ENCODE results near the gene TBC1D9B. TPM values are rescaled to one million over a fixed set of nuclear protein-coding genes. Genes with fewer than 3 reads are reported as not detected.

The TBC1D9B gene
- total RNA-seq, 1 donor from 2014 or later: 131 TPM

Other genes with a start within 250 kb of the TBC1D9B start
- 3.0 TPM in 1 of 2 replicates, not detected in the other for gene CBY3, start 226.9 kb downstream of the TBC1D9B start, total RNA-seq
- 446 and 509 TPM in 2 replicates for gene CANX, start 208.9 kb downstream of the TBC1D9B start, total RNA-seq
- gene MAML1, start 175.1 kb downstream of the TBC1D9B start, total RNA-seq: 21.7 and 25.1 TPM in 2 replicates
- not detected in 2 replicates for gene LTC4S, start 113.9 kb downstream of the TBC1D9B start, total RNA-seq
- 354 and 372 TPM in 2 replicates for gene MGAT4B, start 101.0 kb downstream of the TBC1D9B start, total RNA-seq
- gene SQSTM1, start 87.0 kb downstream of the TBC1D9B start, total RNA-seq: 632 and 783 TPM in 2 replicates
- gene MRNIP, start 49.1 kb downstream of the TBC1D9B start, total RNA-seq: 17.8 and 26.3 TPM in 2 replicates
- 73.5 and 74.2 TPM in 2 replicates for gene RNF130, start 163.9 kb upstream of the TBC1D9B start, total RNA-seq

Measured in glomerular endothelial cell (primary cell).